Iris pigment epithelial cell (primary cell): Measurements from ENCODE around the gene BTBD17.

Experiments used
- DNase-seq: peaks from one replicate; pipeline ENCODE4 v3.0.0-alpha.2; 2011; ENCODE audit warnings: low read depth

BTBD17 gene

GRCh38 chr17:74358697-74359096 is 3.0 kb downstream of the BTBD17 start:
- no peak for DNase-seq

GRCh38 chr17:74357466-74357809 is 4.2 kb downstream of the BTBD17 start:
- DNase-seq = no peak

- DNase-seq = no peak
Measured at GRCh38 chr17:74356646-74357465, 4.8 kb downstream of the BTBD17 start.

GRCh38 chr17:74355065-74355464 is 6.6 kb downstream of the BTBD17 start:
- DNase-seq = no peak

- DNase-seq = no peak
Measured at GRCh38 chr17:74354561-74354960, 7.1 kb downstream of the BTBD17 start.

- no peak for DNase-seq
Measured at GRCh38 chr17:74354123-74354522, 7.5 kb downstream of the BTBD17 start.

- no peak for DNase-seq
Measured at GRCh38 chr17:74353446-74354060, 8.1 kb downstream of the BTBD17 start.

- no peak for DNase-seq
Measured at GRCh38 chr17:74351552-74352210, 10.0 kb downstream of the BTBD17 start.

GRCh38 chr17:74350486-74350885 is 11.2 kb downstream of the BTBD17 start:
- no peak for DNase-seq

GRCh38 chr17:74349120-74349519 is 12.5 kb downstream of the BTBD17 start:
- DNase-seq = no peak

GRCh38 chr17:74347646-74348045 is 14.0 kb downstream of the BTBD17 start:
- DNase-seq = no peak

GRCh38 chr17:74345433-74346241 is 16.0 kb downstream of the BTBD17 start:
- DNase-seq = no peak

GRCh38 chr17:74344658-74345057 is 17.0 kb downstream of the BTBD17 start:
- no peak for DNase-seq

GRCh38 chr17:74343526-74344284 is 18.0 kb downstream of the BTBD17 start:
- DNase-seq = no peak

- DNase-seq = no peak
Measured at GRCh38 chr17:74343121-74343520, 18.5 kb downstream of the BTBD17 start.

GRCh38 chr17:74342224-74342623 is 19.4 kb downstream of the BTBD17 start:
- DNase-seq = no peak

GRCh38 chr17:74340470-74341023 is 21.1 kb downstream of the BTBD17 start:
- no peak for DNase-seq

GRCh38 chr17:74339537-74340195 is 22.0 kb downstream of the BTBD17 start:
- DNase-seq = no peak

GRCh38 chr17:74337834-74338500 is 23.7 kb downstream of the BTBD17 start:
- no peak for DNase-seq

- DNase-seq = no peak
Measured at GRCh38 chr17:74336307-74336706, 25.4 kb downstream of the BTBD17 start.
